GM18499 (cell line): ENCODE data around the gene EIF5AL1.
"Not testable (repeated sequence)": the region's sequence is repeated elsewhere in the genome, so short reads cannot be mapped to it uniquely, and the experiment has no call there.

Experiments used
- ATAC-seq: cut with Tn5 transposase; IDR thresholded peaks from one replicate; pipeline ENCODE4 v1.9.1; 2021; ENCODE audit warnings: moderate number of reproducible peaks; ENCODE audit not compliant: insufficient read depth, unreplicated experiment

EIF5AL1 gene

DNA sequence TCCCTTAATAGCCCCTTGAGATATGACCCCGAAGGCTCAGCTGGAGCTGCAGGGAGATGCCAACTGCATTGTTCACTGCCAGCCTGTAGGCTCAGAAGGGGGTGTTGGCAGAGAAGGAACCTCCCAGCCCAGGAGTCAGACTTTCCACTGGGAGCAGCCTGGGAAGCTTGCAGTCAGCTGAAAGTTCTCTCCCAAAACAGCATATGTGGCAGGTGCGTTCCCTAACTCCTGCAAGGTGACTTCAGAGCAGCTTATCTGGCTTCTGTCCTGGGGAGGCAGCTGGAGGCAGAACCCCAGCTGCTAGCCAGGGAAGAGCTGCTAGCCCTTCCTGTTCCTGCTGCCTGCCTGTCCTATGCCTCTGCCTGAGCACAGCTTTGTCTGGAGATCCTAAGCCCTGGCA, 39.8 kb downstream of the EIF5AL1 start:
- no peak for ATAC-seq

DNA sequence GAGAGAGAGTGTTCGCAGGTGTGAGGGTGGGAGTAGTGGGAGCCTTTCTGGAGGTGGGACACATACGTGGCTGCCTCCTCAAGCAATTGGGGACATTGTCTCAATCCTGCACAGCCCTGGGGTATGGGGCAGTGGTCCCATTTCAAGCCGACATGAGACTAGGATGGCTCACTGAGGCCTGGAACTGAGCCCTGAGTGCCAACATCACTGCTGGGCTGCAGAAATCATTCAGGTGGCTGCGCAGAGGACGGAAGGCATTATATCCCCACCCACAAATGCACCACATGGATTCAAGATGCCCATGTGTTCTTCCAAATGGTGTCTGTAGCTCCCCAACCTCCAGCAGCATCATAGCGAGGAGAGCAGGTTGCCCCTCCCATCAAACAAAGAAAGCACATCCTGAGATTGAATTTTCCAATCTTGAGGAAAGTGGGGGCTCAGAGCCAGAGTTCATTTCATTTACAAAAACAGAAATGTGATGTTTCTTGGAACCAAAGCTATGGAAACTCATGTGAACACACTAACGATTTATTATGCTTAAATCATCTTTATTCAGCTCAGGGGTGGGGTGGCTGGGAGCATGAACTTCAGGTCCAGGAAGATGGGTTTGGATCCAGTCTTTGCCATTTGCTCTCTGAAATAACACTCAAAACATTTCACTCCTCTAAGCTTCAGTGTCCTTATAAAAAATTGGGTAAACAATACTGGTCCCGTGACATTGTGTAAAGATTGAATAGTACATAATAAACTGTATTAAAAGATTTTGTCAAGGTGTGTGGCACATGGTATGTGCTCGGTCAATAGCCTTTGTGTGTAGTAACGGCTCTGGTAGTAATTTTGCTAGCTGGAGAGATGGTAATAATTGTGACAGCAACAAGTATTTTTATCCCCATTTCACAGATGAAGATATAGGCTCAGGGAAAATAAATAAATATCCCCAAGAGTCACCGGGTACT, 43.3 kb downstream of the EIF5AL1 start:
- ATAC-seq: no peak

DNA sequence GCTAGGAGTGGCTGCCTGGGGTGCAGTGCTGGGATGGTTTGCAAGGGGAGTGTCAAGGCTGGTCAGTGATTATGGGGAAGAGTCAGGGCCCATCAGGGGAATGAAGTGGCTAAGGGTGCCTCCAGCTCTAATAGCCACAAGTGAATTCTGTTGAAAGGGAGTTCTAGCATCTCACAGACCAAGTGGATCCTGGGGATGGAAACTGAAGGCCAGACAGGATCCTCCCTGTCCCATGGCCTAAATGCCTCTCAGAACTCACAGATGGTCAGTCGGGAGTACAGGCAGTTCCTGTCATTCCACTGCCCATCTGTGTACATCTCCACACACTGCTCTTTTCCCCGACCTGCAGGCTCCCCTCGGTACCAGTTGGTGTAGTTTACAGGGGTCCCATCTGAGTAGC, 44.6 kb downstream of the EIF5AL1 start:
- not testable (repeated sequence) for ATAC-seq

DNA sequence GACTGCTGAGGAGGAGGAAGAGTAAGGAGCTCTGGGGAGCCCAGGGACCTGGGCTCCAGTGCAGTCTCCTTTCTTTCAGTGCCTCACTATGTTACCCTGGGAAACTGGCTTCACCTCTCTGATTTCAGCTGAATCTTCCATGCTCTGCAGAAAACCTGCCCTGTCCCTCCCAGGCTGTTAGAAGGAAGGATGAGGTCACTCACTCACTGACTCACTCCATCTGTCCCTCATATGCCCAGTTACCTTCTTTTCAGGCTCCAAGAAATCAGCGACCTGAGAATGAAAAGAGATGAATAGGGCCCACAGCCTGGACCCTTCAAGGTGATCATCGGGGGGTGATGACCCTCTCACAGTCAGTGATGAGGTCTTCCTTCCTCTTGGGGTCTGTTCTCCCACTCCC, 47.4 kb downstream of the EIF5AL1 start:
- ATAC-seq: no peak

DNA sequence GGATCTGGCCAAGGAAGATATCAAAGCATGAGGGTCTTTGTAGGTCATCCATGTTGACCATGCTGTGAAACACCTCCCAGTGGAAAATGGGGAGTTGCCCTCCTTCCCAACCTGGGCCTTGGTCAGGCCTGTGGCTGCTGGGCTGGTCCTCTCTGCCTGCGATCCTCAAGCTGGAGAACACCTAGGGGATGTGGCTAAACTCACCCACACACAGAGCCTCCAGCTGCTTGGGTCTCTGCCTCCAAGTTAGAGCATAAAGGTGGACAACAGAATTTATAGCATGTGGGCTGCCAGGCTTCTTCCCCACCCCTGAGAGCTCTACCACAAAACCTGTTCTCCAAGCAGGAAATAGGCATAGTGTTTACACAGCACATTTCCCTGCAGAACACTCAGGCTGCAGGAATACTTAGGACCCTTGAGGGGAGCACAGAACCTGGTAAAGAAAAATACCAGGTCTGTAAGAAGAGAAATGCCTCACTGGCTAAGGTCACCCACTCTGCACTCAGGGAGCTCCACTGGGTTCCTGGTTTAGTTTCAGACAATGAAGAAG, 47.9 kb downstream of the EIF5AL1 start, which contains the start of gene SFTPA2:
SFTPA2 (minus strand) TSS at position 248 of the 550 bp plus-strand sequence. CDS start 924 bp downstream, outside the sequence.
- ATAC-seq: no peak

DNA sequence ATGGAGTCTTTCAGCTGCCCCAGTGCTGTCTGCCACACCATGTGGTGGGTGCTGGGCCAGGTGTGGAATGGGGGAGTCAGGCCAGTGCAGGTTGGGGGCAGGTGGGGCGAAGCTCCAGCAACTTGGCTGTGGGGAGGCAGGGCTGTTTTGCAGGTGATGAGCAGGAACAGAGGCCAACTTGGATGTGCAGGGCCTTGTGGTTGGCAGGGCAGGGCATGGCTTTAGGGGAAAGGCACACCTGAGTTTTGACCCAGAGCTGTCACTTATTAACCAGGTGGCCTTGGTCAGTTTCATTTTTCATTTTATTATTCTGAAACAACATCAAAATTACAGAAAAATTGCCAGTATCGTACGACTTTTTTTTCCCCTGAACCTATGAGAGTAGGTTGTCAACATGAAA, 48.9 kb downstream of the EIF5AL1 start:
- no peak for ATAC-seq

DNA sequence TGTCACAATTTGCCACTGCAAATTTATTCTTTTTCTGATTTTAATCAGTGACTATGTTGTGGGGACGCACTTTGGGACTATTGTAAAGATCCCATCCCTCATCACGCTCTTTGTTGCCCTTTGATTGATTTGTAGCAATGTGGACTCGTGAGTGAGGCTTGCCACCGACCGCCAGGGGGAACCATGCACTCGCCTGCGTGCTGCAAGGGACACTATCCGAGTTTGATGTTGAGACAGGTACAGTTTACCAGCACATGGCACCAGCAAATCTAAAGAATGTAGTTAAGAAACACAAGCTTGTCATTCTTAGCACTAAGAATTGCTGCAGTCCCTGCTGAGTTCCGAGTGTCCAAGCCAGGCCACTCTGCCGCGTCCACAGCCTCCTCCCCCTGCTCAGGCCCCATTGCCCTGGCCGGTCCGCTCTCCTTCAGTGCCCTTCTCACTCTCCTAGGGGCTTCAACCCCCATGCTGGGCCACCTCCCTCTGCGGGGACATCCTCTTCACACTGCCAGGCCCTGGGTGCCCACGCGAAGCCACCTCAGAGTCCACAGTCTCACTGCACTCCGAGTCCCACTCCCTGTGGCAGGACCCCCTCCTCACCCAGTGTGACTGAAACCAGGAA, 49.9 kb downstream of the EIF5AL1 start:
- no peak for ATAC-seq

DNA sequence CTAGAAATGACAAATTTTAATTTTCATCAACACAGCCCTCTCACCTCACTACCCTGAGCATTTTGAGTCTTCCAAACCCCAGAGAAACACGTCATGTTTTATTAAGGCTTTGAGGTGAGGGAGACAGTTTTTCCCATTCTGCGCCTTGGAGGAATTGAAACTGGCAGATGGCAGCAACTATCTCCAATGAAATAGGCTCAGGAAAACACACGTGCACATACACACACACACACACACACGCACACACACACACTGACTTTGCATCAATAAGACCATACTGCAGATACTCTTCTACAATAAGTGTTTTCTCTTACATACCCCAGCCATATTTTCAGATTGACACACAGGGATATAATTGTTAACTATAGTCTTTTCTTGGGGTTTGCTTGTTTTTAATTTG, 51.1 kb downstream of the EIF5AL1 start:
- ATAC-seq: no peak
